Kidney (tissue), 14 donors: ENCODE results near the gene LAMB3. TPM values are rescaled to one million over a fixed set of nuclear protein-coding genes. Genes with fewer than 3 reads are reported as not detected.
A peak's percentile ranks its signal among the peaks of the same experiment; 100 is the strongest.

Experiments
- DNase-seq, 5 donors: peaks; one replicate each; pipeline ENCODE4 v3.0.0-alpha.2; 2013 to 2020
- FAIRE-seq: peaks from 2 replicates; lab custom pipeline; 2012; peaks lifted over from hg19 to GRCh38; lab: Jason Lieb, UNC
- H3K27ac ChIP-seq, 2 donors: one replicate each; pipeline ENCODE4 v1.7.0; 2013; ENCODE audit warnings: low read depth in 2 of 2, low read length in 2 of 2, inconsistent platforms in 1 of 2
- H3K27me3 ChIP-seq: one replicate; pipeline ENCODE4 v1.7.1; 2013; ENCODE audit warnings: low read length, inconsistent platforms; ENCODE audit not compliant: control insufficient read depth, insufficient read depth
- H3K36me3 ChIP-seq, 3 donors: one replicate each; pipeline versions ENCODE4 v1.7.0 to v1.7.1; 2013; ENCODE audit warnings: low read length in 3 of 3, control low read depth in 1 of 3, inconsistent platforms in 1 of 3; ENCODE audit not compliant: insufficient read depth in 3 of 3, control insufficient read depth in 2 of 3
- H3K4me1 ChIP-seq, 3 donors: one replicate each; pipeline versions ENCODE4 v1.7.0 to v1.7.1; 2013; ENCODE audit warnings: low read length in 3 of 3, inconsistent platforms in 1 of 3, low read depth in 1 of 3; ENCODE audit not compliant: control insufficient read depth in 2 of 3, insufficient read depth in 2 of 3
- H3K4me3 ChIP-seq, 3 donors: one replicate each; pipeline versions ENCODE4 v1.7.0 to v1.8.1; 2013; ENCODE audit warnings: low read length in 3 of 3, control low read depth in 1 of 3, inconsistent platforms in 1 of 3
- H3K9ac ChIP-seq, 3 donors: one replicate each; pipeline versions ENCODE4 v1.7.0 to v1.7.1; 2013; ENCODE audit warnings: low read length in 3 of 3, control low read depth in 1 of 3, inconsistent platforms in 1 of 3
- H3K9me3 ChIP-seq, 3 donors: one replicate each; pipeline versions ENCODE4 v1.7.0 to v1.7.1; 2013; ENCODE audit warnings: low read length in 3 of 3, control low read depth in 1 of 3, inconsistent platforms in 1 of 3; ENCODE audit not compliant: control insufficient read depth in 2 of 3, insufficient read depth in 1 of 3
- CTCF ChIP-seq: IDR thresholded peaks from 3 replicates; pipeline ENCODE4 v1.5.1; 2012; ENCODE audit warnings: mild to moderate bottlenecking, moderate library complexity, borderline replicate concordance; ENCODE audit not compliant: insufficient read depth; ENCODE audit errors: extremely low read depth
- intact Hi-C: fragments of 100-400 bp; cut with DNase I; formaldehyde crosslinking; loops from one replicate; pipeline ENCODE4 v1.11.1; 2022
- polyA plus RNA-seq: library from polyadenylated mRNA; stranded (reverse); fragments of 350-450 nt; fragmentation: Illumina TruSeq; extraction: RNeasy Lipid Tissue Mini Kit (QIAGEN cat#74804); gene quantifications from one replicate; pipeline ENCODE4 v1.2.3, GENCODE V29; 2014; ENCODE audit warnings: low read depth, low replicate concordance; ENCODE audit not compliant: insufficient read depth
- total RNA-seq: library from RNA; stranded (reverse); fragmentation: NEBNext Ultra II Directional; extraction: Animal tissue kit (Norgen Biotek cat#: 25700); gene quantifications from one replicate; pipeline ENCODE4 v1.2.1, GENCODE V29; 2021
- donor health status: control.
- donor health status: control.
- donor health status: control.
- donor health status: control.
- donor health status: control.
- donor health status: DM: yes; HTN: yes; CAD: no.
- donor health status: Normal renal cell carcinoma (clear cell type).

Gene LAMB3
- total and polyA plus RNA-seq, 2 donors from 2014 or later = 2.5 to 59.7 TPM

GRCh38 chr1:209678981-209679539 lies 26.8 kb upstream of the LAMB3 start:
- Histone ChIP-seq H3K4me1 (peaks cover 3 to 18% (median 17%) of the 10 kb centered on the region in 3 donors), H3K27ac (no peak overlapping the region), H3K36me3 (no peaks in the 10 kb centered on the region), H3K9ac (no peak overlapping the region), H3K27me3 (no peaks in the 10 kb centered on the region), H3K4me3 (no peak overlapping the region), H3K9me3 (no peaks in the 10 kb centered on the region)
- FAIRE-seq = no peak
- DNase-seq = no peak
- intact Hi-C loops = no loop called here
- TF ChIP-seq CTCF = no peak

GRCh38 chr1:209675565-209676154 lies 23.4 kb upstream of the LAMB3 start:
- Histone ChIP-seq H3K9ac (peak overlapping the region; percentile 28 to 83 (median 74)), H3K27me3 (no peaks in the 10 kb centered on the region), H3K4me3 (peak overlapping the region; percentile 53 to 85 (median 71)), H3K4me1 (peaks cover 3 to 34% (median 27%) of the 10 kb centered on the region in 3 donors), H3K27ac (peak overlapping the region; percentile 85 to 91), H3K36me3 (no peaks in the 10 kb centered on the region), H3K9me3 (peaks cover 0 to 5% (median 0%) of the 10 kb centered on the region in 3 donors)
- DNase-seq = peak in 4 of 5 donors; percentile 56 to 81 (median 63)
- intact Hi-C loops = no loop called here
- FAIRE-seq = no peak
- no peak for TF ChIP-seq CTCF

GRCh38 chr1:209674957-209675564 lies 22.8 kb upstream of the LAMB3 start, which contains the start of gene G0S2:
Gene G0S2, plus strand, starts transcription at chr1:209675412. Its CDS starts 273 bp downstream, at chr1:209675685.
- DNase-seq = peak; percentile 65 to 90 (median 74)
- Histone ChIP-seq H3K9me3 (peaks cover 0 to 5% (median 0%) of the 10 kb centered on the region in 3 donors), H3K27ac (peak within 1 kb of the TSS; percentile 87 to 91), H3K4me1 (peaks cover 3 to 34% (median 27%) of the 10 kb centered on the region in 3 donors), H3K4me3 (peak within 1 kb of the TSS; percentile 53 to 85 (median 71)), H3K9ac (peak within 1 kb of the TSS; percentile 28 to 83 (median 74)), H3K36me3 (no peaks in the 10 kb centered on the region), H3K27me3 (no peaks in the 10 kb centered on the region)
- intact Hi-C loops = no loop called here
- no peak for TF ChIP-seq CTCF
- no peak for FAIRE-seq
